ENCODE data around the gene IQSEC1. TPM values are rescaled to one million over a fixed set of nuclear protein-coding genes. Genes with fewer than 3 reads are reported as not detected.

Gene IQSEC1
- total RNA-seq, 1 donor from 2014 or later: 37.2 TPM

DNA sequence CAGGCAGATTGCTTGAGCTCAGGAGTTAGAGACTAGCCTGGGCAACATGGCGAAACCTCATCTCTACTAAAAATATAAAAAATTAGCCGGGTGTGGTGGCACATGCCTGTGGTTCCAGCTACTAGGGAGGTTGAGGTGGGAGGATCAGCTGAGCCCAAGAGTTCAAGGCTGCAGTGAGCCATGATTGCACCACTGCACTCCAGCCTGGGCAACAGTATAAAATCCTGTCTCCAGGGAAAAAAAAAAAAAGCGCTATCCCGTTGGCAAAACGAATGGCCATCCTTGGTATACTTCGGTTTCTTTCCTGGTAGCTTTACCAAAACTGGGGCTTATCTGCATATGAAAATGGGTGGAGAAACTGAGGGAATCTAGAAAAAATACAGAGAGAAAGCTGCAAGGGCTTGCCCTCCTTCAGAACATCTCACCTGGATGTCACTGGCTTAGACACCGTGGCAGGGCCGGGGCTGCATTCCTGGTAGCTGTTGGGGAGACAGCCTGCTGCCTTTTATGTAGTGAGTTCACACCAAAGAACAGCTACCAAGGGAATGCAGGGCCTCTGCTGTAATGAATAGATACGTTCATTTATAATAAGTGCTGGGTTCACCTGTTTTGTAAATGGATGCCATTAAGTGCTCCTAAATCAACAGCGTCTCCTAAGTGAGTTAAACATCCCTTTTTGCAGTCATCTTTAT is 96.0 kb downstream of the IQSEC1 start:
- no peaks in the 10 kb centered on the region for H3K36me3 Mint-ChIP-seq (ENCODE audit: low read depth)

DNA sequence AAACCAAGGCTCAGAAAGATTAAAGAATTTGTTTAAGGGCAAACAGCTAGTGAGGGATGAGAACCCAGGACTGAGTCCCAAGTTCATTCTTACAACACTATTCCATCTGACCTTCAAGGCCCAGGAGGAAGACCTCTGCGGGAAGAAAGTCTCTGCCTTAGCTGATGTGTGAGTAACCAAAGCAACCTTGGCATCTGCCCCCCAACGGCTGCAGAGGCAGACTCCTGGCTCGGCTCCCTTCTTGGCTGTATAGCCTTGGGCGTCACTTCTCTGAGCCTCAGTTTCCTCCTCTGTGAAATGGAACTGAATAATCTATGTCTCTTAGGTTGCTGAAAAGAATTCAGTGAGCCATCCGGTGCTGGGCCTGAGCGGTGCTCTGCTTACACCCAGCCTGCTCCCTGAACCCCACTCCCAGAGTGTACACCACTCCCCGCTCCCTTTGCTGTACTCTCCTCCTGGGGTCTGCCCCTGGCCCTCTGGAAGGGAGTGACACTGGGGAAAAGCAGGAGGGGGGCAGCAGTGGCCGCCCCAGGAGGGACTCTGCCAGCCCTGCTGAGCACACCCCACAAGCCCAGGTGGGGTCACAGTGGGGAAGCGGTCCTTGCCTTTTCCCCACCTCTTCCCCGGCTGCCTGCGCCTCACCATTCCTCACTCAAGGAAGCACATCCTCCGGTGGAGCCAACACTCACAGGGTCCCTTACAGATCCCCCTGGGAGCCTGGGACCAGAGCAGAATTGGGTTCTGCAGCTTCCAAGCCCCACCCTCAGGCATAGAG is 97.3 kb downstream of the IQSEC1 start:
- H3K27me3 Mint-ChIP-seq (ENCODE audit: low read depth): peaks cover 3% of the 10 kb centered on the region
- H3K36me3 Mint-ChIP-seq (ENCODE audit: low read depth): no peaks in the 10 kb centered on the region
- H3K4me3 Mint-ChIP-seq (ENCODE audit: unreplicated experiment): no peak overlapping the region

More for the DNA sequence above, 96.0 kb downstream of the IQSEC1 start:
- TF ChIP-seq CTCF (IDR thresholded peaks at IDR 0.05): no peak
- Mint-ChIP-seq H3K4me3 (ENCODE audit: unreplicated experiment) (no peak overlapping the region), H3K27me3 (ENCODE audit: low read depth) (peaks cover 3% of the 10 kb centered on the region), H3K9me3 (ENCODE audit: low read depth) (no peaks in the 10 kb centered on the region), H3K27ac (ENCODE audit: unreplicated experiment) (no peak overlapping the region), H3K4me1 (ENCODE audit: low read depth) (no peaks in the 10 kb centered on the region)
- DNase-seq (ENCODE audit: low spot score): no peak

DNA sequence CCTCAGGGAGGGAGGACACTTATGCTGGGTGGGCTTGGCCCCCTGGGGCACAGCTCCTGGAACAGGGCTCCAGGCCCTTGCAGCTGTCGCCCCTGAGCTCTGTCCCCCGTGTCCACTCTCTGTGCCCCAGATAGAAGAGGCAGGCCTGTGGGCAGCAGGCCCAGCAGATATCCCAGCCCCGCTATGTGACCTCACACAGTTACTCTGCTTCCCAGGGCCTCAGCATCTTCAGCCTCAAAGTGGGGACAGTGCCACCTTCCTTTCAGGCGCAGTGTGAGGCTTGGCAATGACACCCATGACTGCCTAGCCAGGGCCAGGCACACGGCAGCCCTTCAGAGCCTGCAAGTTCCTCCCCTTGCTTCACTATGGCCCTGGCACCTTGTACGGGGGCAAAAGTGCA is 98.4 kb downstream of the IQSEC1 start:
- Mint-ChIP-seq H3K4me3 (ENCODE audit: unreplicated experiment) (no peak overlapping the region), H3K9me3 (ENCODE audit: low read depth) (no peaks in the 10 kb centered on the region), H3K27ac (ENCODE audit: unreplicated experiment) (no peak overlapping the region), H3K4me1 (ENCODE audit: low read depth) (peaks cover 8% of the 10 kb centered on the region), H3K36me3 (ENCODE audit: low read depth) (no peaks in the 10 kb centered on the region), H3K27me3 (ENCODE audit: low read depth) (peaks cover 3% of the 10 kb centered on the region)
- TF ChIP-seq CTCF (IDR thresholded peaks at IDR 0.05): no peak
- no peak for DNase-seq (ENCODE audit: low spot score)

More for the DNA sequence above, 97.3 kb downstream of the IQSEC1 start:
- no peak for DNase-seq (ENCODE audit: low spot score)
- Mint-ChIP-seq H3K27ac (ENCODE audit: unreplicated experiment) (no peak overlapping the region), H3K9me3 (ENCODE audit: low read depth) (no peaks in the 10 kb centered on the region), H3K4me1 (ENCODE audit: low read depth) (no peaks in the 10 kb centered on the region)
- TF ChIP-seq CTCF (IDR thresholded peaks at IDR 0.05): no peak

DNA sequence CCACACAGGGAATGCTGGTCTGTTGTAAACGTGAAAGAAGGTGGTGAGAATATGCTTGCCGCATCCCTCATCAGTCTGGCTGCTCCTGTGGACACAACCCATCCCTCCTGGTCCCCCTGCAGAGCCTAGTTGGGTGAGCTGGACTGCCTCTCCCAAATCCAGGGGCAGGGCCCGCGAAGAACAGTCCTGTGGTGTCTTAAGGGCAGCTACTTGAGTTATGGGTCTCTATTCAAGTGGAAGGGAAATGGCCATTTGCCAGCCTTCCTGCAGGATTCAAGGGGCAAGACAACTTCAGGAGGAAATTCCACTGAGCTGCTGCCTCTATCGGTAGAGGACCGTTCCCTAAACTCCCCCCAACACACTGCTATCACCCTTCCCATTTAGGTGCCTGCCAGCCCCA is 98.9 kb downstream of the IQSEC1 start:
- H3K9me3 Mint-ChIP-seq (ENCODE audit: low read depth): no peaks in the 10 kb centered on the region
- peaks cover 3% of the 10 kb centered on the region for H3K27me3 Mint-ChIP-seq (ENCODE audit: low read depth)
- no peak overlapping the region for H3K27ac Mint-ChIP-seq (ENCODE audit: unreplicated experiment)
- no peaks in the 10 kb centered on the region for H3K36me3 Mint-ChIP-seq (ENCODE audit: low read depth)
- no peak overlapping the region for H3K4me3 Mint-ChIP-seq (ENCODE audit: unreplicated experiment)
- H3K4me1 Mint-ChIP-seq (ENCODE audit: low read depth): peaks cover 13% of the 10 kb centered on the region
- DNase-seq (ENCODE audit: low spot score): no peak
- no peak for TF ChIP-seq CTCF (IDR thresholded peaks at IDR 0.05)

DNA sequence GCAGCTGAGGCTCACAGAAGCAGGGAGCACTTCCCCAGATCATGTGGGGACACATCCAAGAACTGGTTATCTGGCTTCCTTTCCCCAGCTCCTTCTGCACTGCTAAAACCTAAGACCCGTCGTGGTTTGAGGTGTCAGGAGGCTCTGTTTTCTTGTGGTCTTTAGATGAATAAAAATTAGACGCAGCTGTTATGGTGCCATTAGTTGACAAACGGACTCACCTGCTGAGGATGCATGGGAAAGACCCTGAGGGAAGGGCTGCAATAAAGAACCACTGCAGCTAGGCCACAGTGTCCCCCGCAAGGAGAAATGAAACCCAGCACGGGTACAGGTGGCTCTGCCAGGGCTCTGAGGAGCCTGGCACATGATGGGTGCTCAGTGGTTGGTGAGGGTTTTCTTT is 99.4 kb downstream of the IQSEC1 start:
- no peak for DNase-seq (ENCODE audit: low spot score)
- Mint-ChIP-seq H3K27me3 (ENCODE audit: low read depth) (peaks cover 3% of the 10 kb centered on the region), H3K27ac (ENCODE audit: unreplicated experiment) (no peak overlapping the region), H3K4me1 (ENCODE audit: low read depth) (peaks cover 18% of the 10 kb centered on the region), H3K36me3 (ENCODE audit: low read depth) (no peaks in the 10 kb centered on the region), H3K9me3 (ENCODE audit: low read depth) (no peaks in the 10 kb centered on the region), H3K4me3 (ENCODE audit: unreplicated experiment) (no peak overlapping the region)
- no peak for TF ChIP-seq CTCF (IDR thresholded peaks at IDR 0.05)
